GM21390 (cell line): Measurements from ENCODE around the gene PCBP2.
"Not testable (repeated sequence)": the region's sequence is repeated elsewhere in the genome, so short reads cannot be mapped to it uniquely, and the experiment has no call there.

Source experiments
- ATAC-seq: cut with Tn5 transposase; IDR thresholded peaks from one replicate; pipeline ENCODE4 v1.9.1; 2021; ENCODE audit not compliant: unreplicated experiment

The PCBP2 gene

GRCh38 chr12:53439582-53439981, 12.3 kb upstream of the PCBP2 start:
- ATAC-seq: not testable (repeated sequence)

DNA sequence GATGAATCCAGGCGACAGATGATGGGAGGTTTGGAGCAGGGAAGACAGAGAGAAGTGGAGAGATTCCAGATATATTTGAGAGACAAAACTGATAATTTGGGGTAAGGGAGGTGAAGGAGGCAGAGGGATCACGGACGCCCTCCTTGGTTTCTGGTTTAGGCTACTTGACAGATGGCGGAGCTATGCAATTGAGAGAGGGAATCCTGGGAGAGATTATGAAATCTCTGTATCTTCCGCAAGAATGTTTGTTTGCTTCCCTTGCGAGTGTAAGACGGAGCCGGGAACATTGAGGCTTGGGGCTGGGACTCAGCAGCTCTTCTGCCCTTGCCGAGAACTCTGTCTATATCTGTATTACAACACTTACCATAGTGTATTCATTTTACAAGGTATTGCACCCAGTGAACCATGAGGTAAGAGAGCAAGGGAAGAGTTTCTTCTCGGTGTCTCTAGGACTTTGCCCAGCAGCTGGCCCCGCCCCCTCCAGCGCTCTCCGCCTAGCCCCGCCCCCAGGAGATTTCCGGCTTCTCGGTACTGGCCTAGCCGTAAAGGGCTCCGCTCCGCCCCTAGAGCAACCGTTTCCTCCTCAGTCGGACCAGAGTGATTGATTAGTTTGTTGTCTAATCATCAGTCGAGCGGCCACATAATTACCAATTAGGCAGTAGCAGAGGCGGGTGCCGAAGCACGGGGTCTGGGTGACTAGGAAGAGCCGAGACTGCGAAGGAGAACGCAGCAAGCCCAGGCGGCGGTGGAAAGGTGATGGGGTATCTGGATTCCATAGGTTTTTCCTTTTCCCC, 10.7 kb upstream of the PCBP2 start, which contains the start of gene PRR13:
Gene PRR13, plus strand, starts transcription at position 695 of the 794 bp plus-strand sequence. CDS start 981 bp downstream, outside the sequence.
- ATAC-seq: peak; percentile 97

GRCh38 chr12:53443955-53444354, 7.9 kb upstream of the PCBP2 start:
- no peak for ATAC-seq

DNA sequence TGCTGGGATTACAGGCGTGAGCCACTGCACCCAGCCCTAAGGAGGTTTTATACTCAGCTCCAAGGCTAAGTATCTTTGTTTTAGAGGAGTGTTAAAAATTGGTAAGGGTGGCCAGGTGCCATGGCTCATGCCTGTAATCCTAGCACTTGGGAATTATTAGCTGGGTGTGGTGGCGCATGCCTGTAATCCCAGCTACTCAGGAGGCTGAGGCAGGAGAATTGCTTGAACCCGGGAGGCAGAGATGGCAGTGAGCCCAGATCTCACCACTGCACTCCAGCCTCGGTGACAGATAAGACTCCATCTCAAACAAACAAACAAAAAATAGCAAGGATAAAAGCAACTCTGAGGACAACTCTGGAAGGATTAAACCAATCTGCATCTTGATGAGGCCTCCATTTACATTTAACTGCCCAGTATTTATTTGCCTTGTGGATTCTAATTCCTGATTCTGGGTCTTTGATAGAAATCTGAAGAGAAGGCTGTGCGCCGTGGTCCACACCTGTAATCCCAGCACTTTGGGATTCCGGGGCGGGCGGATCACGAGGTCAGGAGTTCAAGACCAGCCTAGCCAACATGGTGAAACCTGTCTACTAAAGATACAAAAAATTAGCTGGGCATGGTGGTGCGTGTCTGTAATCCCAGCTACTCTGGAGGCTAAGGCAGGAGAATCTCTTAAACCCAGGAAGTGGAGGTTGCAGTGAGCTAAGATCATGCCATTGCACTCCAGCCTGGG, 7.1 kb upstream of the PCBP2 start:
- not testable (repeated sequence) for ATAC-seq

DNA sequence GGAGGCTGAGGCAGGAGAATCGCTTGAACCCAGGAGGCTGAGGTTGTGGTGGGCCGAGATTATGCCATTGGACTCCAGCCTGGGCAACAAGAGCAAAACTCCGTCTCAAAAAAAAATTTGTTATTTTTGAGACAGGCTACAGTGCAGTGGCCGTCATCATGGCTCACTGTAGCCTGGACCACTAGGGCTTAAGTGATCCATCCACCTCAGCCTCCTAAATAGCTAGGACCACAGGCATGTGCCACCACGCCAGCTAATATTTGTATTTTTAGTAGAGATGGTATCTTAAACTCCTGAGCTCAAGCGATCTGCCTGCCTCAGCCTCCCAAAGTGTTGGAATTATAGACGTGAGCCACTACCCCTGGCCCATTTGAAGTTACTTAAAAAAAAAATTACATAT, 966 bp upstream of the PCBP2 start:
- no peak for ATAC-seq

DNA sequence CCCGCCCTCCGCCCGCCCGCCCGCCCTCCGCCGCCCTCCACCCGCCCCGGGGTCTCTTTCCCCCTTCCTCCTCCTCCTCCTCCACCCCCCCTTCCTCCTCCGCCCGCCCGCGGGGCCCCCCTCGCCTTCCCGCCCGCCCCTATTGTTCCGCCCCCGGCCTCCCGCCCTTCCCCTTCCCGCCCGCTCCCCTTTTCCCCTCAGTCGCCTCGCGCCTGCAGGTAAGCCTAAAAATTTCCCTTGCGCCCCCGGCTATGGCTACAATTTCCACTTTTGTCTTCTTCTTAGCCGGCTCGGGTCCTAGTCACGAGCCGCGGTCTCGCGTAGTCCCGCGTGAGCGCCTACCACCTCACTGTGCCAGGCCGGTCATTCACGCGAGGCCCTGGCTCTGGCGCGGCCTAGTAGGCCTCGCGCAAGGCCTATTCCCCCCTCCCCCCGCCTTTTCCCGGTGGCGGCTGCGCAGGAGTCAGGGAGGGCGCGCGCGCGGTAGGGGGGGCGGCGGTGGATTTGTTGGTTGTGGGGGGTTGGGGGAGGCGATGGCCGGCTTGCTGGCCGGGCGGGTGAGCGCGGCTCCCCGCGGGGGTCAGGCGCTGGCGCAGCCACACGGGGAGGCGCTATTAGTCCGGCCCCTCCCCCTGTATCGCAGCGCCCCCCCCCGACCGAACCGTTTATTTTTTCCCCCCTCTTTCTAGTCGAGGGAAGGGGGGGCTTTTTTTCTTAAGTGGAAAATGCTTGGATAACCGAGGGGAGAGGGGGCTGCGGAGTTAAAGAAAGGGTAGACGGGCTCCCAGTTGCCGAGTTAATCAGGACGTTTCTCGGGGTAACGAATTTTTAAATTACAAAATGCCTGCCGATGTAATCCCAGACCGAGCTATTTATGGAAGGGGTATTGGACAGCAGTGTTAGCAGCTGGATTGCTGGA, 516 bp downstream of the PCBP2 start:
- no peak for ATAC-seq

DNA sequence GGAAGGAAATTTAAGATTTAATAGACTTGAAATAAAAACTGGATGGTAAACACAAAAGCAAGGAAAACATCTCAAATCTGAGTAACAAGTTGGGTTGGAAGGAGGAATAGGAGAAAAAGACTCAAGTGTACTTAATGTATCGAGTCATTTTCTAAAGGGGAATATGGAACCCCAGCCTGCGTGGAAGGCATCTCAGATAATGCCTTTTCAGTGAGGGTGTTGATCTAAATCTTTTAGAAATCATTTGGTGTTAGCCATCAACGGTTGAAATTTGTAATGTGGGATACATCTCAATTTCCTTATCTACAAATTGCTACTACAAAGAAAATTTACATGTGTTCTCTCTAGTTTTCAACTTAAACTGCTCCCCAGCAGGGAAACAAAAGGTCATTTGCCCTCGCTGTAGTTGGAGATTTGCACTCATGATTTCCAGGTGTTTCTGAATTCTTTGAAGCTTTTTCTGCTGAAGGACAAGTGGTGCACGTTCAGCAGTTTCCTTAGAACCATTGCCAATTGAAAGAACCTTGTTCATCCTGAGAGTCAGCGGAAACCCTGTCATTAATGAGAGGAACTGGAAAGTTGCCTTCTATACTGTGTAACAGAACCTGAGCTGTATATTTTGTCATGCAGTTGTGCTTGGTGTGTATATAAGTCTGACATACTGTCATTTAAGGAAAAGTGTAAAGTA, 2.2 kb downstream of the PCBP2 start:
- ATAC-seq: no peak

DNA sequence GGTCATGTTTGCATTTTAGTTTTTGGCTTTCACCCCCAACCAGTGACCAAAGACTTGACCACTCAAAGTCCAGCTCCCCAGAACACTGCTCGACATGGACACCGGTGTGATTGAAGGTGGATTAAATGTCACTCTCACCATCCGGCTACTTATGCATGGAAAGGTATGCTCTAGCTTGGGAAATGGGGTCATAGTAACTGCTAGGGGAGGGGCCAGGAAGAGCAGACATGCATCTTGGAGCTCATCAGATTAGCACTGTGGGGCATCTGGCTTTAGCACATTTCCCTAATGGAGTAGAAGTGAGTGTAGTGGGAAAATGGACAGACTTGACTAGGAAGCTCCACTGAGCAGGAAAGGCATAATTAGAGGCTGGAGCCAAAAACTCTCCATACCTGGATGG, 2.8 kb downstream of the PCBP2 start:
- ATAC-seq: no peak

DNA sequence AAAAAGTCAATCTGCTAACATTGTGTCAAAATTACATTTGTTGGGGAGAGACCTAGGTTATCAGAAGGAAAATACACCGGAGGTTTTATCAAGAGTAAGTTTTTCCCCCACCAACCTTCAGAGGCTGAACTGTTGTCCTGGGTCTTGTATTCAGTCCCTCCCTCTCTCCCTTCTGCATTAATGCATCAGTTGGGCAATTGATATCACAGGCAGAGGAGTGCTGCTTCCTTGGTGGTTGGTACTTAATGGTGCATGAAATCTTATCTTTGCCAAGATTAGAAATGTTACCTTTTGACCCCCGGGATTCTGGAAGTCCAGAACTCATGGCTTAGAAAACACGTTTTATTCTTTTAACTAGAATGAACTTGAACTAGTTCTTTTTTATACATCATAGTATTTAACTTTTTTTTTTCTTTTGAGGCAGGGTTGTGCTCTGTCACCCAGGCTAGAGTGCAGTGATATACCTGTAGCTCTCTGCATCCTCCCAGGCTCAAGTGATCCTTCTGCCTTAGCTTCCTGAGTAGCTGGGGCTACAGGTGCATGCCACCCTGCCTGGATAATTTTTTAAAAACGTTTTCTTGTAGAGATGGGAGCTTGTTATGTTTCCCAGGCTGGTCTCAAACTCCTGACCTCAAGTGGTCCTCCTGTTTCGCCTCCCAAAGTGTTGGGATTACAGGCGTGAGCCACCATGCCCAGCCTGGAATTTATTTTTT, 4.9 kb downstream of the PCBP2 start:
- no peak for ATAC-seq

GRCh38 chr12:53459097-53459496, 7.2 kb downstream of the PCBP2 start:
- no peak for ATAC-seq

DNA sequence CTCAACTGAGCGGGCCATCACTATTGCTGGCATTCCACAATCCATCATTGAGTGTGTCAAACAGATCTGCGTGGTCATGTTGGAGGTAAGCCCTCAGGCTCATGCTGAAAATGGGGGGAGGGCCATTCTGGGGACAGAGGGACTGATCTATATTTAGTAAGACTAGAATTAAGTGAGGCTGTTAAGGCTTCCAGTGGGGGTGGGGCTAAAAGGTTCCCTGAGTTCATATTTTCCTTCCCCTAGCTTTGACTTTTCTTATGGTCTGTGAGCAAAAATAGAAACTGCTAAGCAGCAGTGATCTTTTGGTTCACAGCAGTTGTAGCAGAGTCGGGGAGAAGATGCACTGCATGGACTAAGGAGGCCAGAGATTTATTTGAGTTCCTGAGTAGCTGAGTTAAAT, 9.2 kb downstream of the PCBP2 start:
- no peak for ATAC-seq

DNA sequence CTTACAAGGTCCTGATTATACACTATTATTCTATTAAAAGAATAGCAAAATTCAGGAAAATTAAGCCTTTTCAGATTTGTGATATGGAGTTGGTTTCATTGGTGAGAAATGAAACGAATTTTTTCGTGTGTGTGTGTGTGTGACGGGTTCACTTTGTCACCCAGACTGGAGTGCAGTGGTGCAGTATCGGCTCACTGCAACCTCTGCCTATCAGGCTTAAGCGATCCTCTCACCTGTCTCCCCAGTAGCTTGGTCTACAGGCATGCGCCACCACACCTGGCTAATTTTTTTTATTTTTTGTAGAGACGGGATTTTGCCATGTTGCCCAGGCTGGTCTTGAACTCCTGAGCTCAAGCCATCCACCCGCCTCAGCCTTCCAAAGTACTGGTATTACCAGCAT, 9.7 kb downstream of the PCBP2 start:
- ATAC-seq: no peak

GRCh38 chr12:53462935-53463334, 11.0 kb downstream of the PCBP2 start:
- ATAC-seq: no peak

DNA sequence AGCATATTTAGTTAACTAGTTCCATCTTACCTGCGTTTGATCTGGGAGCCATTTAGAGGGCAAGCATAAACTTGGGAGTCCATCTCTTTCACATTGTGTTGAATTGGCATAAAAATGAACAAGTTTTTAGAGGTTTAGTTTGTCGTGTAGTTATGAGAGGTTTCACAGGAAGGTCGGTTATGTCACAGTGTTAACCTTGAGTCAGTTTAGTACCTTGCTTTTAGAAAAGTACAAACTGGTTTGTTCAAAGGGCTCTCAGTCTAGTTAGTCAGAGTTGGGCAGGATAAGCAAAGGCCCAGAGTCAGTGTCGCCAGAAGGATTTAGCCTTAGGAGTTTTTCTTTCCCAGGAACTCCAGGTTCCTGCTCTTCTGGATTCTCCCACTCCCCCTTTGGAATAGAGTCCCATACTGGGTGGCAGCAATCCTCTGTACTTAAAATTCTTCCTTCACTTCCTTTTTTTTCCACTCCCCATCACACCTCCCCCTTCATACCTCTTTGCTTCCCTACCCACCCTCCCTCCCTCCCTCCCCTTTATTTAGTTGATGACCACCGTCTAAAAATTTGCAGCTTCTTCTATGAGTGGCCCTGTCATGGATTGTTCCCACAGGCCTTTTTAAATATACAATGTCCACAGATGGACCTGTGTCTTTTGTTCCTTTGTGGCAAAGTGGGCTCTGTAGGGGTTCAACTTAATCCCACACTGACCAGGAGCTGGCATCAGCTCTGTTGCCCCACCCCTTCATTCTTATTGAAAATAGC, 12.1 kb downstream of the PCBP2 start:
- ATAC-seq: no peak

DNA sequence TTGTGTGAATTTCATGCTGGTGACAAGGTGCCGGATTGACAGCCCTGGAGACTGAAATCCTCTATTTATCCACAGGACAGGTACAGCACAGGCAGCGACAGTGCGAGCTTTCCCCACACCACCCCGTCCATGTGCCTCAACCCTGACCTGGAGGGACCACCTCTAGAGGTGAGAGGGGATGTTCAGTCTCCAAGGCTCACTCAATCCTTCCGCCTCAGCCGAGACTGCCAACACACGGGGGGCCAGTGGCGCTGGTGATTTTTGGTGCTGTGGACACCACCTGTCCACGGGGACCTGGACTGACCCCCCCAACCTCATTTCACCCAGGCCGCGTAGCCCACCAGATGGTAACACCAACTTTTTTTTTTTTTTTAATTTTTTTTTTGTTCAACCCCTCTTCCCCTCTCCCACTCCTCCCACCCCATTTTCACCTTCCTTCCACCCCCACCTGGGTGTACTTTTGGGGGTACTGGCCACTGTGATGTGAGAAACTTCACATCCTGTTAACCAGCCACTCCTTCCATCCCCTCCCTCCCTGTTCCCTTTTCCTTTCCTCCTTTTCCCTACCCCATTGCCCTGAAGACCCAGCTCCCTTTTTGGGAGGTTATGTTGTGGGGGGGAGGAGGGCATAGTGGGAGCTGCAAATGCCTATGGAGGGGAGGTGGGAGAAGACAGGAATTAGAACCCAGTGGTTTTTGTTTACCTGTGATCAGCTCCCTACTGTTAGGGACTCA, 12.9 kb downstream of the PCBP2 start:
- no peak for ATAC-seq

DNA sequence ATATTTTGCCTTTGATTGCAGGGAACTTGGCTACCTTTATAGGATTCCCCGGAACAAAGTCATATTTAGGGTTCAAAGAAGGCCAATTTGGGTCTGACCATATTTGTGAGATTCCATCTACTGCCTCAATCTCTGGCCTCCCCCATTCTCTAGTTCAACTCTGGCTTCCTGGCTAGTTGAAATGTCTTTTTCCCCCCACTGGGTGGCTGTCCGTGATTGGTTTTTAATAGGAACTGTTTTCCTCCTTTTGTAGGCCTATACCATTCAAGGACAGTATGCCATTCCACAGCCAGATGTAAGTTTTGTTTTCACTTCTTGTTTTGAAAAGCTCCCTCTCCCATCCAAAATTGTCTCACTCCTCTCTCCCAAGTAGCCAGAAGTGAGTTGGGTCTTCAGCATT, 13.8 kb downstream of the PCBP2 start:
- ATAC-seq: no peak

DNA sequence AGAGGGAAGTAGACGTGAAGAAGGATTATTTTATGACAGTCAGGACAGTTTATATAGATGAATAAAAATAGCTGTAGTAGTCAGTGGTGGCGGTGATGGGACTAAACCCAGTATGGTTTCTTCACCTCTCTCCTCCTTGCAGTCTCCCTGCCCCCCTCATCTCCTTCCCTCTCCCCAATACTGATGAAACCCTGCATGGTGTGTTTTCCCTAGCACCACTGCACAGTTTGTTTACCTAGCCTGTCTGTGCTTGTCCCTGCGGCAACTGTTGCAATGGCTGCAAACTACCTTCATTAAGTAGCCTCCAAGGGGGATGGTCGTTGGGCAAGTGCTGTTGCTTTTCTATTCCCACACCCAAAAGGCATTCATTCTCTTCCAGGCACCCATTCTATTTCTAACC, 14.7 kb downstream of the PCBP2 start:
- no peak for ATAC-seq

- no peak for ATAC-seq
Observed at GRCh38 chr12:53467082-53467481, 15.2 kb downstream of the PCBP2 start.

DNA sequence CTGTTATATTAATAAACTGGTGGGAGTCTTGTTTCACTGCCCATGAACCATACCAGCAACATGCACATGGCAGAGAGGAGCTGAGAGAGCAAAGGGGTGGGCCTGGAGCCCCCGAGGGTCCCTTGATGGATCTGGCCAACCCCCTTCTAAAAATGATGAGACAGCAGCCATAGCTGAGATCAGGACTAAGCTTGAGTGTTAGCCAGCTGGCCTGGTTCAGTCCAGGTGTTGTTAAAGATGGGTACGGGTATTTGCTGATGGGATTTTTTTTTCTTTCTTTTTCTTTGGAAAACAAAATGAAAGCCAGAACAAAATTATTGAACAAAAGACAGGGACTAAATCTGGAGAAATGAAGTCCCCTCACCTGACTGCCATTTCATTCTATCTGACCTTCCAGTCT, 16.0 kb downstream of the PCBP2 start:
- ATAC-seq: no peak
